Gastrocnemius medialis (tissue), 4 donors: Measurements from ENCODE around the gene PIPOX. TPM values are rescaled to one million over a fixed set of nuclear protein-coding genes. Genes with fewer than 3 reads are reported as not detected.

Experiments used
- ATAC-seq, 2 donors: fragments of 150-250 bp; one replicate each; pipeline ENCODE4 v1.9.1; 2016
- DNase-seq, 2 donors: peaks; one replicate each; pipeline ENCODE4 v3.0.0-alpha.2; 2019
- H3K27ac ChIP-seq, 4 donors: fragments of 200-600 bp; sonication (generic); 1 replicate in 1 of 4; 2 replicates in 3 of 4; pipeline ENCODE4 v1.5.1; 2016 to 2018; ENCODE audit warnings: mild to moderate bottlenecking in 2 of 4, moderate library complexity in 1 of 4
- H3K27me3 ChIP-seq, 3 donors: fragments of 200-600 bp; sonication (generic) in 2 of 3; 1 replicate in 1 of 3; 2 replicates in 2 of 3; pipeline versions ENCODE4 v1.5.1 to v1.6.0; 2016 to 2019; ENCODE audit warnings: mild to moderate bottlenecking in 1 of 3, moderate library complexity in 1 of 3
- H3K36me3 ChIP-seq, 2 donors: fragments of 200-600 bp; sonication (generic) in 1 of 2; one replicate each; pipeline ENCODE4 v1.5.1; 2017 to 2018
- H3K4me1 ChIP-seq, 2 donors: fragments of 200-600 bp; sonication (generic) in 1 of 2; one replicate each; pipeline ENCODE4 v1.5.1; 2016 to 2017; ENCODE audit warnings: mild to moderate bottlenecking in 2 of 2
- H3K4me3 ChIP-seq, 4 donors: fragments of 200-600 bp; sonication (generic) in 3 of 4; 1 replicate in 1 of 4; 2 replicates in 3 of 4; pipeline ENCODE4 v1.5.1; 2016 to 2019; ENCODE audit warnings: mild to moderate bottlenecking in 2 of 4
- H3K9me3 ChIP-seq, 3 donors: fragments of 200-600 bp; sonication (generic) in 2 of 3; 1 replicate in 1 of 3; 2 replicates in 2 of 3; pipeline ENCODE4 v1.5.1; 2016 to 2019
- POLR2A ChIP-seq, 2 donors: fragments of 450-650 bp; IDR thresholded peaks; one replicate each; pipeline ENCODE4 v1.6.1; 2017; ENCODE audit warnings: antibody characterized with exemption in 2 of 2, mild to moderate bottlenecking in 2 of 2, moderate library complexity in 2 of 2
- in situ Hi-C, 4 donors: fragments of 200-750 bp; cut with MboI; loops; one replicate each; pipeline versions ENCODE4 v1.15.0 to v1.8.0; 2017; ENCODE audit warnings: low sequenced_read_pairs in 4 of 4
- intact Hi-C: fragments of 100-400 bp; cut with DNase I; formaldehyde crosslinking; loops from one replicate; pipeline ENCODE4 v1.15.1; 2023; ENCODE audit warnings: low total_unique reads
- total RNA-seq, 4 donors: library from RNA; depleted of rRNA; stranded (reverse); fragments of >200 nt; gene quantifications; one replicate each; pipeline versions ENCODE4 v1.1.0 to v1.2.3, GENCODE V29; 2016
- TF ChIP-seq, protein P1 (sequence below), 5 experiments: fragments of 450-650 bp in 3 of 5; fragments of 200-600 bp in 2 of 5; sonication (generic) in 2 of 5; IDR thresholded peaks in 4 of 5; conservative IDR thresholded peaks in 1 of 5; 1 replicate in 4 of 5; 2 replicates in 1 of 5; pipeline ENCODE4 v1.5.1; 2016 to 2019; ENCODE audit warnings: antibody characterized with exemption in 5 of 5, mild to moderate bottlenecking in 3 of 5, moderate library complexity in 3 of 5

PIPOX gene
- total RNA-seq, 4 donors from 2014 or later: 0.42 to 2.4 (median 1.1) TPM

DNA sequence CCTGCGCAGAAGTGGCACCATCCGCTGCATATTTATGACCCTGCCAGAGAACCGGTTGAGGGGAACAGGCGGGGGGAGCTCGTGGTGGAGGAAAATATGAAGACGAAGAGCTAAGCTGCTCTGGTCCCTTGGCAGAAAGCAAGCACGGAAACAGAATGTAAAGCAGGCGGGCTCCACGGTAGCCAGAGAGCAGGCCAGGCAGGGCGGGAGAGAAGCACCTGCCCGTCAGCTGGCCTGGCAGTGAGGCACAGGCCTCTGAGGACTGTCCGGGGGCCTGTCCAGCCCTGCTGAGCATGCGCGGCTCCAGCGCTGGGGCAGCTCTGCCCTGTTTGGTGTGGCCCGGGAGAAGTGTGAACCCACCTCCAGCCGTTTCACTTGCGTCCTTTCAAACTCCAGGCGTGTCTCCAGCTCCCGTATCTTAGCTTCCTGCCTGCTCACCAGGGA is 46.7 kb downstream of the PIPOX start:
- intact Hi-C loops (no loop called here), in situ Hi-C loops (no loop called here)
- Histone ChIP-seq H3K4me1 (peaks cover 0 to 16% of the 10 kb centered on the region in 2 donors), H3K36me3 (peaks cover 0 to 97% of the 10 kb centered on the region in 2 donors), H3K4me3 (no peak overlapping the region), H3K9me3 (no peaks in the 10 kb centered on the region), H3K27me3 (no peaks in the 10 kb centered on the region), H3K27ac (peak overlapping the region; percentile 26 to 75 (median 51))
- ATAC-seq (peak; percentile 22 to 40), DNase-seq (peak in 1 of 2 donors; percentile 64)
- TF ChIP-seq POLR2A (IDR thresholded peaks at IDR 0.05): no peak
- TF ChIP-seq, protein P1, sequence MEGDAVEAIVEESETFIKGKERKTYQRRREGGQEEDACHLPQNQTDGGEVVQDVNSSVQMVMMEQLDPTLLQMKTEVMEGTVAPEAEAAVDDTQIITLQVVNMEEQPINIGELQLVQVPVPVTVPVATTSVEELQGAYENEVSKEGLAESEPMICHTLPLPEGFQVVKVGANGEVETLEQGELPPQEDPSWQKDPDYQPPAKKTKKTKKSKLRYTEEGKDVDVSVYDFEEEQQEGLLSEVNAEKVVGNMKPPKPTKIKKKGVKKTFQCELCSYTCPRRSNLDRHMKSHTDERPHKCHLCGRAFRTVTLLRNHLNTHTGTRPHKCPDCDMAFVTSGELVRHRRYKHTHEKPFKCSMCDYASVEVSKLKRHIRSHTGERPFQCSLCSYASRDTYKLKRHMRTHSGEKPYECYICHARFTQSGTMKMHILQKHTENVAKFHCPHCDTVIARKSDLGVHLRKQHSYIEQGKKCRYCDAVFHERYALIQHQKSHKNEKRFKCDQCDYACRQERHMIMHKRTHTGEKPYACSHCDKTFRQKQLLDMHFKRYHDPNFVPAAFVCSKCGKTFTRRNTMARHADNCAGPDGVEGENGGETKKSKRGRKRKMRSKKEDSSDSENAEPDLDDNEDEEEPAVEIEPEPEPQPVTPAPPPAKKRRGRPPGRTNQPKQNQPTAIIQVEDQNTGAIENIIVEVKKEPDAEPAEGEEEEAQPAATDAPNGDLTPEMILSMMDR (IDR thresholded peaks at IDR 0.05 in 4 of 5, conservative IDR thresholded peaks at IDR 0.05 in 1 of 5): no peak

DNA sequence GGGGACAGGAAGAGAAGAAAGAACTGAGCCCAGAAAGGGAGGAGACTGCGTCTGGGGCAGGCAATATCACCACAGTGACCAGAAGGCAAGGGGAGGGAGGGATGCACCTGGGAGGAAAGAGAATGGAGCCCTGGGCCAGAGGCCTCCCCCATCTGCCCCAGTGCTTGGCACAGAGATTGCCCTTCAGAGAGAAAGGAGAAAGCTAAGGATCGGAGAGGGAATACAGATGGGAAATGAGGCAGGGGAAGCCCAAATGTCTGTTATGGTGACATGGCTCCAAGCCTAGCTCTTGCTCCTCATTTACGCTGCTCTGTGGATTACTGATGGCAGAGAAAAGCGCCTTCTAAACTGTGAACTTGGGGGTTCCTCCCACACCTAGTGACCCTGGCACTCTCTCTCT is 47.2 kb downstream of the PIPOX start:
- no peak overlapping the region for H3K4me3 ChIP-seq
- no peaks in the 10 kb centered on the region for H3K27me3 ChIP-seq
- no peak for ATAC-seq
- H3K4me1 ChIP-seq: peaks cover 0 to 16% of the 10 kb centered on the region in 2 donors
- H3K36me3 ChIP-seq: peaks cover 0 to 97% of the 10 kb centered on the region in 2 donors
- peak overlapping the region; percentile 26 to 75 (median 51) for H3K27ac ChIP-seq
- in situ Hi-C loops (no loop called here), intact Hi-C loops (no loop called here)
- DNase-seq: no peak
- H3K9me3 ChIP-seq: no peaks in the 10 kb centered on the region
- TF ChIP-seq, protein P1 (IDR thresholded peaks at IDR 0.05 in 4 of 5, conservative IDR thresholded peaks at IDR 0.05 in 1 of 5): no peak
- no peak for TF ChIP-seq POLR2A (IDR thresholded peaks at IDR 0.05)

DNA sequence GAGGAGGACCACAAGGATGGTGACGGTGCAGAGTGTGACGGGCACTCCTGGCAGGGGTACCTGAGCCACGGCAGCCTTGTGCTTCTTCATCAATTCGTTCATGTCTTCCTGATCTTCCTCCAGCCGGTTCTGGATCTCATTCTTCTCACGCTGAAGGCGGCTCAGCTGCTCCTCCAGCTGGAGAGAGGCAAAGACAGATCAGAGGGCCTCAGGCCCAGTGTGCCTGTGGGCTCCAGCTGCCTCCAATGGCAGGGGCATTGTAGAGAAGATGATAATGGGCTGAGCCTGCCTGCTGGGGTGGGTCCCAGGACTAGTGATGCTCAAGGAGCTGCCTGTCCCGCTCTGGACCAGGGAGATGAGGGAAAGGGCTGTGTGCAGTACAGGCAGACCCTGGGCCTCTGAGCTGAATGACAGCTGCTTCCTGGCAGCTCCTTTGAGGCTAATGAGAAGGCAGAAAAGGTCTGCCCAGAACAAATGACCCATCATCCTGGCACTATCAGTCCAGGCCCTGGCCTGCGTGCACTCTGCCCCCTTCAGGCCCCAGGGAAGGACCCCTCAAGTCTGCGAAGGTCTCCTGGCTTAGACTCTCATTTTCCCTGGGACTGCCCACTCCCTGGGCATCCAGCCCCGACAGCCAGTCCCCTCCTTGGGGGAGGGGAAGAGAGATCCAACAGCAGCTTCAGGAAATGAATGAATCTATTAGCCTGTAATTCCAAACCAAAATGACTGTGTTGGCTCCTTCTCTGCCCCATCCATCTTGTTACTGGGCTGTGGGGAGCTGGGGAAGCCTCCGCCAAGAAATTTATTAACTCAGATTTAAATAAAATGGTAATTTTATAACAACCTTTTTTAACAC is 48.0 kb downstream of the PIPOX start:
- Histone ChIP-seq H3K4me3 (no peak overlapping the region), H3K27ac (peak overlapping the region in 3 of 4 donors; percentile 46 to 75 (median 47)), H3K36me3 (peaks cover 0 to 97% of the 10 kb centered on the region in 2 donors), H3K27me3 (no peaks in the 10 kb centered on the region), H3K9me3 (no peaks in the 10 kb centered on the region), H3K4me1 (peaks cover 0 to 16% of the 10 kb centered on the region in 2 donors)
- in situ Hi-C loops: no loop called here
- ATAC-seq: peak in 1 of 2 donors; percentile 25
- intact Hi-C loops: no loop called here
- no peak for DNase-seq
- TF ChIP-seq, protein P1 (IDR thresholded peaks at IDR 0.05 in 4 of 5, conservative IDR thresholded peaks at IDR 0.05 in 1 of 5): no peak
- TF ChIP-seq POLR2A (IDR thresholded peaks at IDR 0.05): no peak

DNA sequence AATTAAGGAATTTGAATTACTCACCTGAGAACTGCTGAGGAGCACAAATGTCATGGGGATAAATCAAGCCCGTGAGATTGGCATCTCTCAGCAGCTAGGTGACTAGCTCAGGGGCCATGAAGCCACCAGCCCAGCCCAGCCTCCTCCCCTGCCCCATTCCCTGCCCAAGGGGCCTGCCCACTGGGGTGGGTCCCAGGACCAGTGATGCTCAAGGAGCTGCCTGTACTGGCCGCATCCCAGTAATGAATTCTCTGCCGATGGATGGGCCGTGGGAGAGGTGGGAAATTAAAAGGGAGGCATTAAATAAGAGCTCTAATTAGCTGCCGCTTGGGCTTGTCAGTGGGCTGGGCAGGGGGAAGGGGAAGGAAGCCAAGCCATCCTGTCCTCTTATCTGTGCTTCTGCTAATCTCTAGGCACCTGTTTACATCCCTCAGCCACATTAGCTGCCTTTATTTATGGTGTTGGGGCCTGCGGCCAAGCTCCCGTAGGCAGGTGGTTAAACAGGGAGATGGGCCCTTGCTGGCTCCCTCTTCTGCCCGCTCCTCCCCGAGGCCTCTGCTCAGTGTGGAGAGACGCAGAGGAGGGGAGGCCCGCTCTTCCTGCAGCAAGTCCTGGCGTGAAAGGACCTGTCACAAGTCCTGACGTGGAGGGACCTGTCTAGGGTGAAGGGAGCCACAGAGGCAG is 48.8 kb downstream of the PIPOX start:
- peak in 1 of 2 donors; percentile 68 for DNase-seq
- in situ Hi-C loops (no loop called here), intact Hi-C loops (no loop called here)
- peaks cover 0 to 16% of the 10 kb centered on the region in 2 donors for H3K4me1 ChIP-seq
- H3K36me3 ChIP-seq: peaks cover 0 to 97% of the 10 kb centered on the region in 2 donors
- H3K4me3 ChIP-seq: no peak overlapping the region
- no peaks in the 10 kb centered on the region for H3K9me3 ChIP-seq
- no peak for TF ChIP-seq POLR2A (IDR thresholded peaks at IDR 0.05)
- TF ChIP-seq, protein P1 (IDR thresholded peaks at IDR 0.05 in 4 of 5, conservative IDR thresholded peaks at IDR 0.05 in 1 of 5): no peak
- no peaks in the 10 kb centered on the region for H3K27me3 ChIP-seq
- peak overlapping the region in 3 of 4 donors; percentile 8 to 75 (median 47) for H3K27ac ChIP-seq
- ATAC-seq: peak; percentile 61 to 67
